LoVo (cell line): ENCODE data around the gene ZW10.
"Not testable (repeated sequence)": the region's sequence is repeated elsewhere in the genome, so short reads cannot be mapped to it uniquely, and the experiment has no call there.

Experiments
- DNase-seq: peaks from one replicate; pipeline ENCODE4 v3.0.0-alpha.2; 2016; ENCODE audit warnings: low spot score

ZW10 gene

DNA sequence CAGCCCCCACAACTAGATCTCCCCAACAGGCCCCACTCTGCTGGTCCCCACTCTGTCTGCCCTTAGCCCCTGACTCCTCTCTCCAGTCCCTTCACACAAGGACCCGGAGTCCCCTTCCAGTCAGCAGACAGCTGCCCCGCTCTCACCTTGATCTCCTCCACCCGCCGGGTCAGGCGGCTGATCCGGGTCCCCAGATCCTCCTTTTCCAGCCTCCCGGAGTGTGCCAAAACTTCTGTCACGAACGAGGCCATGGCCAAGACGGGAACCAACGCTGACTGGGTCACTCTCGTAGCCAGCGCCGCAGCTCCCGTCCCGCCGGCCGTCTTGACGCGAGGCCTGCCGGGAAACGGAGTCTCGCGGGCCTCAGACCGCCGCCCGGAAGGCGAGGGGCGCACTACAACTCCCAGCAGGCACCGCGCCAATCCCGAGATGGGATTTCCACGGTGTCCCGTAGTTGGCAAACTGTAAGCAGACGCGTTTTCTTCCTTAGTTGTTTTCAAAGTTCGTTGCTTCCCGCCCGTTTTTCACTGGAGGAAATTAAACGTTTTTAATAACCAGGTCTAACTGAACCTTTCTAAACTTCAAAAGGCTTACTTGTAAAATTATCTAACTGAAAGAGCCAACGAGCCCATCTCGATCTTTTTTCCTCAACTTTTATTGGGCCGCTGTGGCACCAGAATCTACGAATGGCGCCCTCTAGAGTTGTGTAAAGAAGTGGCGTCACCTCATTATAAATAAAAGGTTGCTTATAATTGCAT, at the start of gene ZW10:
TSS of gene ZW10 (minus strand) at position 277 of the 758 bp plus-strand sequence. CDS start at position 251, 26 bp downstream.
- peak; percentile 96 for DNase-seq

GRCh38 chr11:113818426-113818825, 44.9 kb upstream of the ZW10 start:
- peak; percentile 15 for DNase-seq

GRCh38 chr11:113817626-113818025, 44.1 kb upstream of the ZW10 start:
- DNase-seq = no peak

- no peak for DNase-seq
Measured at GRCh38 chr11:113817162-113817561, 43.7 kb upstream of the ZW10 start.

DNA sequence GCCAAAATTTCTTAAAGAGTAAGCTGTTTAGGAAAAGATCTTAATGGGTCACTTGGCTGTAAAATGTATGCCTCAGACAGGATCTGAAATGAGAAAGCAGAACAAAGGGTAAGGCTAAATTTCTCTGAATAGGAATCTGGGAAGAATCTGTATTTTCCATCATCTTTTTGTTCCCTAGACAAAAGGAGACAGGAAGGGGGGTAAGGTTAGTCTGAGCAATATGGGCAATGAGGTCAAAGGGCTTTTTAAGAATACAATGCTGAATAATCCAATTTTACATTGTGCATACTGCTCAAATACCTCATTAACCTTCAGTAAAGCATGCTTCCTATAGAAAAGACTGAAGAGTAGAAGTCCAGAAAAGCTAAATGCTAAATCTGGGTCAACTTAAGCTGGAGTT, 40.7 kb upstream of the ZW10 start:
- DNase-seq = no peak

DNA sequence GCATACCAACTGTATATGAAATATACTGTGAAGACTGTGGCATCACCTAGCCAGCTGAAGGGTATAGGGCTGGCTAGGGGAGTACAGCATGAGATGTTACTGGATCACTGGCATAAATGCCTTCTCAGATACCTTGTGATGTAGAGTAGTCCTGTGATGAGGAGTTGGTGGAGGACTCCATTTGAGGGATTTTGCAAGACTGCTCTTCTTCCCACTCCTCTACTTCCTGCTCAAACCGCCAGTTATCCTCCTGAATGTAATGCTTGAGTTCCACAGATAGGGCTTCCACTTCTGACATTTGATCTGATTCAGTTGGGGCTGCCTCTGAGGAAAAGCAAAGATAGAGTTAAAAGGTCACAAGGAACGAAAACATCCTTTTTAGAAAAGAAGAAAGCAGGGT, 35.4 kb upstream of the ZW10 start:
- no peak for DNase-seq

- no peak for DNase-seq
Measured at GRCh38 chr11:113806406-113806805, 32.9 kb upstream of the ZW10 start.

DNA sequence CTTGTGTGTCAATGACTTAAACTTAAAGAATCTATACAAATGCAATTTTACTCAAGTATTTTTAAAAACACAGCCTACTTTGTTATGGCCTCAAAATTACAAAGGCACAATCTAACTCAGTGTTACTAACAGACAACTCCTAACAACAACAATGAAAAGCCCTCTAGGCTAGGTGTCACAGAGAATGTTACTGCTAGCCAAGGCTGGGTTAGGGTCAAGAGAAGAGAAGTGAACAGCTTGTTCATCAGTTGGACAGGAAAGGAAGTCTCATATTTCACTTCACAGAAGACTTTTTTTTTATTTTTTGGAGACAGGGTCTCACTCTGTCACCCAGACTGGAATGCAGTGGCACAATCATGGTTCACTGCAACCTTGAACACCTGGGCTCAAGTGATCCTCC, 32.1 kb upstream of the ZW10 start:
- no peak for DNase-seq

DNA sequence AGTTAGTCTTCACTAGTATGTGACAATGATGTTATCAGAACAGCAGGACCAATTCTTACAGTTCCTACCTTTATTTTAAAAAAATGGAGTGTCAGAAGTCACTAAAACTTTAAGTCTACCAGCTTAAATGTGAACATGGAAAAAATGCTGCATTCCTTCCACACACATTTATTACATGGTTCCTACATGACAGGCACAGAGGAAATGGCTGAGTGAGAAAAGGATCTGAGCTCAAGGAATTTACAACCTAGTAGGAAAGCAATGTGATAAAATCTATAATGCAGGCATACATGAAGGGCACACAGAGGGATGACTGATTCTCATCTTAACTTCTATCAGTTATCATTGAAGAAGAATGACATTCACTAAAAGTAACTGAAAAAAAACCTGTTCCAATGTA, 29.1 kb upstream of the ZW10 start:
- no peak for DNase-seq

- peak; percentile 28 for DNase-seq
Measured at GRCh38 chr11:113796663-113797259, 23.3 kb upstream of the ZW10 start.

- DNase-seq = no peak
Measured at GRCh38 chr11:113789675-113790320, 16.3 kb upstream of the ZW10 start.

DNA sequence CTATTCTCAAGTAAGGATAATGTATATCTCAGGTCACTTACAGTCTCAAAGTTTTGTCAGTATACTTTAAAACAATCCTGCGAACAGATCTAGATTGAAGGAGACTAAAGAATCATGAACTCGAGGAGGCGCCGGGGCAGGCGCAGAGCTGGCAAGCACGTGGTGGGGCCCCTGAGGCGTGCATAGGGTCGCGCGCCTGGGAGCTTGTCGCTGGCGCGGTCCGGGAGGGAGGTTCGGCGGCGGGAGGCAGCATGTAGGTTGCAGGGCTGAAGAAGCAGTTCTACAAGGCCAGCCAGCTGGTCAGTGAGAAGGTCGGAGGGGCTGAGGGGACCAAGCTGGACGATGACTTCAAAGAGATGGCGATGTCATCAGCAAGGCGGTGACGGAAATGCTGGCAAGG, 15.5 kb upstream of the ZW10 start:
- not testable (repeated sequence) for DNase-seq

DNA sequence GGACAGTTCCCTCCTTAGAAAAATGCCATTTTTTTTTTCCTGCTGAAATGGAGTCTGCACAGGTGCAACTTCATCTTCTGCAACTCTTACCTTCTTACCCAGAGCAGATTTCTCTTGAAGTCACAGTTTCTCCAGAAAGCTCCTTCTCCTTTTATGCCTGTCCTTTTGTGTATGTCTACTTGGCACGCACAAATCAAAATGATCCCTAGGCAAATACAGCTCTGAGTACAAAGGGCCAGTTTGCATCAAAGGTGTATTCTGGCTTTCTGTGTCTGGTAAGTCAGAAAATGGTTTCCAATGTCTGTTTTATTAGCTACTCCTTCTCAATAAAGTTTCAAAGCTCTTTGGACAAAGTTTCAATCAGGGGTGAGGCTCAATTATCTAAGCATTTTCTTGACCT, 8.6 kb upstream of the ZW10 start:
- DNase-seq = no peak

- no peak for DNase-seq
Measured at GRCh38 chr11:113781682-113782081, 8.2 kb upstream of the ZW10 start.

DNA sequence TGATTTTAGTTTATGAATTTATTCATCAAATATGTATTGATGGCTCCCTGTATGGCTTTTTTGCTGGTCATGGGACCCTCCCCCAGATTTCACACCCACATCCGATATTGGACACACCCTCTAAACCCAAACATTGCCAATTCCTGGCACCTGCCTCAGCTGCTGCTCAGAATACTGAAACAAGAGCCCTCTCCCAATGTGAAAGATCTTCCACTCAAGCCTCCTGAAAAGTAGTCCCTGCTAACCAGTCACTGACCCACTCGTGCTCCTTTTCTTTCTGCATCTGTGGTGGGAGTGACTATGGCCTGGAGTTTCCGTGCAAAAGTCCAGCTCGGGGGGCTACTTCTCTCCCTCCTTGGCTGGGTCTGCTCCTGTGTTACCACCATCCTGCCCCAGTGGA, 6.0 kb upstream of the ZW10 start, which contains the start of gene CLDN25:
TSS of gene CLDN25 (plus strand) at position 301 of the 400 bp plus-strand sequence. CDS start at position 301, 0 bp downstream.
- DNase-seq = no peak

DNA sequence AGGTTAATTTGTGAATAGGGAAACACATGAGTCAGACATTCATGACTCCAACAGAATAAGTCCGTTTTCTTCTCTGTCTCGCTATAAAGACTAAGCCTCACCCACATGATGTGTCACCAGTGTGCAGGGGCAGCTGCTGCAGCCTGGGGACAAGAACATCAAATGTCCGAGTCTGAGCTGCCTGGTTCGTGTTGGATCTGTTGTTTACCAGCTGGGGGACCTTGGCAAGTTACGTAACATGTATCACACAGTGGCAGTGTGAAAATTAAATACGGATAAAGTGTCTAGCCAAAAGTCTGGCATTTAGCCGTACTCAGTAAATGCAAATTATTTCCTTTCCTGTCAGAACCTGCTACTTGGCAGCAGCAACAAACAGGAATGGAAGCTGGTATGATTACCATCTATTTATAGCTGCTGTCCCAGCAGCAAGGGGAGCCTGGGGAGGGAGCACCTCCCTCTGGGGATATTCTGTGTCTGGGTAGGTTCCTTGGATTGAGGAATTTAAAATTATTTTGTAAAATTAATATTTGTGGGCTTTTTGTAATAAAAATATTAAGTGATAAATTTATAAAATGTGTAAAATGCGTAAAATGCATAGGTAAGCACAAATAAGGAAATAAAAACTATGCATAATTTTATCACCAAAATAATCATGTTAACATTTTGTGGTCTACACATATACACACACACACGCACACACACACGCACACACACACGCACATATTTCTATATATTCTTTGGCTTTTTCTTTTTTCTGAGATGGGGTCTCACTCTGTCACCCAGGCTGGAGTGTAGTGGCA, 4.8 kb upstream of the ZW10 start:
- no peak for DNase-seq

GRCh38 chr11:113774174-113774503, 647 bp upstream of the ZW10 start:
- DNase-seq = no peak

GRCh38 chr11:113773092-113773415, 438 bp downstream of the ZW10 start:
- peak; percentile 5 for DNase-seq

DNA sequence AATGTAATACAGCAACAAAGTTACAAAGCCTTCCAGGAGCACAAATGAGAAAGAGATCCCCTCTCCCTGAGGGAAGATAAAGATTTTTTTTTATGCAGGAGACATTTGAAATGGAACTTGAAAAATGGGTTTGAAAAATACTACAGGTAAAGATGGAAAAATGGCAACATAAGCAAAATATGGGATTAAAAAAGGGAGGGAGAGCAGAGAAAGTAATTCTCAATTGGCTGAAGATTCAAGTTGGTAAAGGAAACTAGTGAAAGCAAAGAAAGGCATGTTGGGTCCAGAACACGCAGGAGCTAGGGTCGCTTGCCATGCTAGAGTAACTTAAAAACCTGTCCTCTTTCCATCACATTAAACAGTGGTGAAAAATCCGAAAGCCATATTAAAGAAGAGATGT, 1.5 kb downstream of the ZW10 start:
- no peak for DNase-seq

DNA sequence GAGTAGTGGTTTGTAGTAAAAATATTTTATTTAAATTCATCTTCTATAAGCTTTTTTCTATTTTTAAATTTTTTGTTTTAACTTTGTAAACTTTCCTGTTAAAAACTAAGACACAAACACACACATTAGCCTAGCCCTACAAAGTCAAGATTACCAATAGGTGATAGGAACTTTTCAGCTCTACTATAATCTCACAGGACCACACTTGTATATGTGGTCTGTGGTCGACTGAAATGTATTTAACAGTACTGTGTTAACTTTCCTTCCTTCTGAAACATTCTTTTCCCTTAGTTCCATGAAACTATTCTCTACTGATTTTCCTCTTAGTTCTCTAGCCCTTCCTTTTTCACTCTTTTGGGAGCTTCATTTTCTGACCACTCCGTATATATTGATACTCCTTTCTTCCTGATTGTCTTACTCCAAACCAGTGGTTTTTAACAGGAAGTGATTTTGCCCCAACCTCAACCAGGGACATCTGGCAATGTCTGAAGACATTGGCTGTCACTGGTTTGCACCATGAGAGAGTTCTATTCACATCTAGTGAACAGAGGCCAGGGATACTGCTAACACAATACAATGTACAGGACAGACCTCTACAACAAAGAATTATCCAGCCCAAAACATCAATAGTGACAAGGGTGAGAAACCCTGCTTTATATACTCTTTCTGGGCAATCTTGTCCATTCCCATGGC, 8.8 kb downstream of the ZW10 start:
- no peak for DNase-seq

- DNase-seq = not testable (repeated sequence)
Measured at GRCh38 chr11:113763040-113763439, 10.5 kb downstream of the ZW10 start.

- DNase-seq = no peak
Measured at GRCh38 chr11:113760241-113760640, 13.3 kb downstream of the ZW10 start.
